ENCODE results near the gene MAP3K12.
A peak's percentile ranks its signal among the peaks of the same experiment; 100 is the strongest.

MAP3K12 gene

GRCh38 chr12:53505086-53505485, 5.8 kb upstream of the MAP3K12 start:
- in situ Hi-C loops (cut with HindIII; ENCODE audit: low sequenced_read_pairs): no loop called here
- DNase-seq (ENCODE audit: low read depth, low spot score): peak; percentile 46
- no peak for TF ChIP-seq CTCF (IDR thresholded peaks at IDR 0.05; ENCODE audit: low read depth, low read length)
- no peak overlapping the region for H3K4me3 ChIP-seq (ENCODE audit: low read depth, low read length)

- in situ Hi-C loops (cut with HindIII; ENCODE audit: low sequenced_read_pairs): no loop called here
- no peak for TF ChIP-seq CTCF (IDR thresholded peaks at IDR 0.05; ENCODE audit: low read depth, low read length)
- DNase-seq (ENCODE audit: low read depth, low spot score): no peak
- H3K4me3 ChIP-seq (ENCODE audit: low read depth, low read length): no peak overlapping the region
Observed at GRCh38 chr12:53504004-53504920, 5.0 kb upstream of the MAP3K12 start.

- in situ Hi-C loops (cut with HindIII; ENCODE audit: low sequenced_read_pairs): no loop called here
- no peak for DNase-seq (ENCODE audit: low read depth, low spot score)
Observed at GRCh38 chr12:53502983-53503728, 3.9 kb upstream of the MAP3K12 start.

GRCh38 chr12:53502331-53502730, 3.1 kb upstream of the MAP3K12 start:
- in situ Hi-C loops (cut with HindIII; ENCODE audit: low sequenced_read_pairs): no loop called here
- peak overlapping the region; percentile 73 for H3K4me3 ChIP-seq (ENCODE audit: low read depth, low read length)
- TF ChIP-seq CTCF (IDR thresholded peaks at IDR 0.05; ENCODE audit: low read depth, low read length): no peak
- no peak for DNase-seq (ENCODE audit: low read depth, low spot score)

More at GRCh38 chr12:53502983-53503728, 3.9 kb upstream of the MAP3K12 start:
- no peak for TF ChIP-seq CTCF (IDR thresholded peaks at IDR 0.05; ENCODE audit: low read depth, low read length)
- H3K4me3 ChIP-seq (ENCODE audit: low read depth, low read length): no peak overlapping the region

GRCh38 chr12:53501615-53502181, 2.4 kb upstream of the MAP3K12 start:
- in situ Hi-C loops (cut with HindIII; ENCODE audit: low sequenced_read_pairs): no loop called here
- H3K4me3 ChIP-seq (ENCODE audit: low read depth, low read length): peak overlapping the region; percentile 73
- DNase-seq (ENCODE audit: low read depth, low spot score): no peak
- no peak for TF ChIP-seq CTCF (IDR thresholded peaks at IDR 0.05; ENCODE audit: low read depth, low read length)

- peak within 1 kb of the TSS; percentile 73 for H3K4me3 ChIP-seq (ENCODE audit: low read depth, low read length)
- peak; percentile 100 for DNase-seq (ENCODE audit: low read depth, low spot score)
- no peak for TF ChIP-seq CTCF (IDR thresholded peaks at IDR 0.05; ENCODE audit: low read depth, low read length)
- in situ Hi-C loops (cut with HindIII; ENCODE audit: low sequenced_read_pairs): no loop called here
Observed at GRCh38 chr12:53500776-53501614, 1.7 kb upstream of the MAP3K12 start, which contains the start of gene TARBP2. TSS of gene TARBP2 (plus strand) at chr12:53501283. CDS start at chr12:53501409, 126 bp downstream.
